Kidney tubule cell (primary cell): ENCODE measurements around the gene BLNK.
"Not testable (repeated sequence)": the region's sequence is repeated elsewhere in the genome, so short reads cannot be mapped to it uniquely, and the experiment has no call there.

Experiments used
- DNase-seq: peaks from one replicate; pipeline ENCODE4 v3.0.0-alpha.2; 2018; ENCODE audit warnings: low spot score

Gene BLNK

DNA sequence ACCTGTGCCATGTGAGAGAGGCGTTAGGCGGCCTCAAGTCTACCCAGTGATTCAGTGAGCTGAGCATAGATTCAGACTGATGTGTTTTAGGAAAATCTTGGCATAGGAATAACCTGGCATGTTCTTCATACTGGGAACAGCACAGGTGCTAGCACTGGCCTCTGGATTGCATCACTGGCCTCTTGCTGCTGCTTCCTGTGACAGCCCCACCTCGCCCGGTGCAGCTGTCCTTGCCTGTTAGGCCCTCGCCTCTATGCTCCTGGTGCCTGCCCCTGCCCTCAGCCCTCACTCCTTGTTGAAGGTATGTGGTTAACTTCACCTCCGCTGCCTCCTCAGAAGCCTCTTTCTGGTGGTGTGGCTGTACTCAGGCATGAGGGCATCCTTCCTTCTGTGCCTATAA, 46.2 kb downstream of the BLNK start:
- no peak for DNase-seq

DNA sequence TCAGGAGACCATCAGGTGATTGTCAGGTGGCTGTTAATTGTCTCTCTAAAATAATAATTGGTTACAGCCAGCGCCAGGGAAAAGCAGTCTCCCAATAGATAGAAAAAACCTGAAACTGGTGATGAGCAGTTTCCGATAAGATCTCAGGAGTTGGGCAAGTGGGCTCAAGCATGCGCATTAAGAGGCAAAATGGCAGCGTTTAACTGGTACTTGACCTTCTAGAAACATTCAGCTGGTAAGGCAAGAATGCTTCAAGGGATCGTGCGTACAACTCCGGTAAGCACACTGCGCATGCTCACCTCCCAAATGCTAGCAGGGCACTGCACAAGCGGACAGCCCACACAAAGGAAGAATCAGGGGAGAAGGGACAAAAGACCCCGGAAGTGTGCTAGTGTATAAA, 48.5 kb downstream of the BLNK start:
- DNase-seq, result no peak

DNA sequence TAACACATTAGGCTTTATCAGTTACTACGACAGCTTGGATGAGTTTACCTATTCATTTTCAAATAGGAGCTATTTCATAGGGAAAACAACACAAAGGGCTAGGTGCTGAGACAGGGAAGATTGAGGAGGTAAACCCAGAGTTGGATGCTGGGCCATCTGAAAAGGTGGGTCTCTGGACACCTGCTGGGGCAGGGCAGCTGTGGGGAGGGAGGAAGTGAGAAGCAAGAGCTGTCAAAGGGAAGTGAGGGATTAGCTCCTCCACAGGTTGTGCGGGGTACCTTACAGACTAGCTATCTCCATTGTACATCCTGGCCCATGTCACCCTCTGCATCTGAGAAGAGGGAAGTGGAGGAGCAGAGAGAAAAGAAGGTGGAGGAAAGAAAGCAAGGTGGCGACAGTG, 48.9 kb downstream of the BLNK start:
- no peak for DNase-seq

DNA sequence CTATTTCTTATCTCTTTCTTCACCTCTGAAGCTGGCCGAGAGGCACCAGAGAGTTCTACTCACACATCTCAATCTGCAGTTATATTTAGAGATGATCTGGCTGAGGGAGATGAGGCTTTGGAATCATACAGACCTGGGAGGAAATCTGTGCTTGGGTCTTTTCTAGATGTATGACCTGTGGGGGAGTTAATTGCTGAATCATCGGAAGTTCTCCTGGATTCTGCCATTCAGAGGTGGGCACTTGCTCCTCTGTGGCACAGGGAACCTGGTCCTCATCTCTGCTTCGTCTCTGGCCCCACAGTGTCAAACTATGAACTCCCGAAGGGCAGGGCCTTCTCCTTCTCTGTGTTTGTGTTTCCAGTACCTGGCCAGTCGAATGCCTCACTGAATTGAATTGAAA, 52.5 kb downstream of the BLNK start:
- no peak for DNase-seq

DNA sequence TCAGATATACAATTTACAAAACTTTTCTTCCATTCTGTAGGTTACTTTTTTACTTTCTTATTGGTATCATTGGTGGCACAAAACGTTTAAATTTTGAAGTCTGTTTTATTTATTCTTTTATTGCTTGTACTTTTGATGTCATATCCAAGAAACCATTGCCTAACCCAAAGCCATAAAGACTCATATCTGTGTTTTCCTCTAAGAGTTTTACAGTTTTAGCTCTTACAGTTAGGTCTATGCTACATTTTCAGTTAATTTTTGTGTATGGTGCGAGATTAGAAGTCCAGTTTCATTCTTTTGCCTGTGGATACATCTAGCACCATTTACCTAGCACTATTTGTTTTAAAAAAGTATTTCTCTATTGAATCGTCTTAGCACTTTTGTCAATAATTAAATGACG, 53.7 kb downstream of the BLNK start:
- DNase-seq, result no peak

DNA sequence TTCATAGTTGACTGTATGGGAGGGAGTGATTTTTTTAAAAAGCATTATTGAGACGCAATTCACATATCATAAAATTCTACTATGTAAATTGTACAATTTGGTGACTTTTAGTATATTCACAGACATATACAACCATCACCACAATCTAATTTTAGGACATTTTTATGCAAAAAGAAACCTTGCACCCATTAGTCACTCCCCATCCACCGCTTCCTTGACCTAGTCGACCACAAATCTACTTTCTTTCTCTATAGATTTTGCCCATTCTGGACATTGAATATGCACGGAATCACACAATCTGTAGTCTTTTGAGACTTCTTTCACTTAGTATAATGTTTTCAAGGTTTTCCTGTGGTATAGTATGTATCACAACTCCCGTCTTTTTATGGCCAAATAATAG, 54.6 kb downstream of the BLNK start:
- no peak for DNase-seq

DNA sequence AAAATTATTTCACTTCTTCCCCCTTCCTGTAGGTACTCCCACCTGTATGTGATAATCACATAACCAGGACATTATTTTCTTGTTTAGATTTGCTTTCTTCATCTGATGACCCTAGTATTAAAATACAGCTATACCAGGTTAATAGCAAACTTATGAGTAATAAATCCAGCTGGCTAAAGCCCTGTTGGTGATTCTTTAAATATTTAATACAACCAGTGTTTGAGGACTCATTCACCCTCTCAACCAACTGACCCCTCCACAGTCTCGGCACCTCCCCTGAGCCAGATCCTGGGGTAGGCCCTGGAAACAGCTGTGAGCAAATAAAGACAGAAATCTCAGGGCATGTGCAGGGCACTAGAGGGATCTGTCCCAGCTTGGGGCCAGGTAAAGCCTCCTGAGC, 58.5 kb downstream of the BLNK start:
- peak; percentile 59 for DNase-seq

DNA sequence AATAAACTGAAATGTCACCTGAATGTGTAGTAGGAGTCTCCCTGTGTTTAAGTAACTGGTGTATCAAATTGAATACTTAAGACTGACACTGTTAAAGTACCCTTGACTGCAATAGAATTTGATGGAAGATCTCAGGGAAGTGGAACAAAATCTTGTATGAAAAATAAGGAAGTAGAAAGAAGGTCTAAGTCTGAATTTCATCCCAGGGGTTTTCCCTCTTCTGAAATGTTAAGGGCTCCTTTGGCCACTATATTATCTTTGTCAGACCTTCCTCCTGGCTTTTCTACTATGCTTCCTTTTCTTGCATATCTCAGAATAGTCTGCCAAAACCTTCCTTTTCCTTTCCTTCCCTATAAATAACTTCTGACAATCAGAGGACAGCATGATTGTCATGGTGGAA, 59.6 kb downstream of the BLNK start:
- DNase-seq, result no peak

DNA sequence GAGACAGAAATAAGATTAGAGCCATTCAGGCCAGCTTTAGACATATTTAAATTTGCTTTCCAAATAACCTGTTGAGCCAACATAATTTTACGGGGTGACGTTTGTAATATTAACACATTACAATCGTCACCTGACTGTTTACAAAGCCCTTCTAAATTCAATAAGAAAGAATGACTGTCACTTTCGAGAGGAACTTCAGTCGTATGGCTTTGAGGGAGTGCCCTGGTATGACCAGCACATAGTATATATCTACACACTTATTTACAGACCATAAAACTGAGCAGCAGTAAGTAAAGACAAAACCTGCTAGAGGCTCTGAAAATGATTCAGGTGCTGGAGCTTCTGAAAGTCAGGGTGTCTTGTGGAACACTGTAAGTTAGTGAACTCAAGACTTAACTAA, 62.4 kb downstream of the BLNK start:
- DNase-seq, result no peak

DNA sequence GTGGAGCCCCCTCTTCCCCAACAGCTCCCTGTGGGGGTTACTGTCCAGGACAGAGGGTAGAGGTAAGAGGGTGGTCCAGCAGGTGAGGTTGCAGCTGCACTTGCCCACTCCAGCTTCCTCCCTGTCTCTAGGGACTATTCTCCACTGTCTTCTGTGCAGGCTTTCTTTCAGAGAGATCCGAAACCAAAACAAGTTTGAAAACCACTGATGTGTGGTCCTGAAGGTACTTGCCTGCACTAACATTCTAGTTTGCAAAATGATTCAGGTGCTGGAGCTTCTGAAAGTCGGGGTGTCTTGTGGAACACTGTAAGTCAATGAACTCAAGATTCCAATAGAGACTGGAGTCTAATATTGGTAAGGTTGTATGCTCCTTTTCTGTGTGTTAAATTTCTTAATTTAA, 63.1 kb downstream of the BLNK start:
- DNase-seq, result no peak

DNA sequence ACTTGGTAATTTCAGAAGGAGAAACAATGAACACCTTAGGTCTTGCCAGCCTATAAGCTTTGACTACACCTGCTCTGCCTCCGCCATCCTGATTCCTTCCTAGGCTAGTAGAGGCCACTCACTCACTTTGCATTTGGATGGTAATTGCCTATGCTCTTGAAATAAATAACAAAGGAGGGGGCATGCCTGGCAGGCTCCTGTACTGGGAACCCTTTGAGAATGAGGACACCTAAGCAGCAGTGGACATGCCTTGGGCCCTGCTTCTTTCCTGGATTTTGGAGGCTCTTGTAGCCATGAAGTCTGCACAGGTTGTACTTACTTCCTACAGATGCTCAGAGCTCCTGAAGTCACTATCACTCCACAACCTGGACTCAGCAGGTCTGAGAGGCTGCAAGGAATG, 65.8 kb downstream of the BLNK start:
- no peak for DNase-seq

DNA sequence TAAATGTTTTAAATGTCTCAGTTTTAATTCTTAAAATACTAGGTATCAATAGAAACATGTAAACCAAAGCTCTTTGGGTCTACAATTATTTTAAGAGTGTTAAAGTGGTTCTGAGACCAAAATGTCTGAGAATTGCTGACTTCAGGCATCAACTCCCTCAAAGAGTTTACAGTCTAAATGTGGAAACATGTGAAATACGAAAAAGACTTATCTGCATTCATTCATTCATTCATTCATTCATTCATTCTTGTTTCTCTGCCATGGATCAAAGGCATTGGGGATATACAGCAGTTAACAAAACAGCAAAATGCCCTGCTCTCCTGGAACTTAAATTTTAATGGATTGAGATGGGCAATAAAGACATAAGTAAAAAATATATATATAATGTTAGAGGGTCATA, 69.8 kb downstream of the BLNK start:
- DNase-seq, result no peak

DNA sequence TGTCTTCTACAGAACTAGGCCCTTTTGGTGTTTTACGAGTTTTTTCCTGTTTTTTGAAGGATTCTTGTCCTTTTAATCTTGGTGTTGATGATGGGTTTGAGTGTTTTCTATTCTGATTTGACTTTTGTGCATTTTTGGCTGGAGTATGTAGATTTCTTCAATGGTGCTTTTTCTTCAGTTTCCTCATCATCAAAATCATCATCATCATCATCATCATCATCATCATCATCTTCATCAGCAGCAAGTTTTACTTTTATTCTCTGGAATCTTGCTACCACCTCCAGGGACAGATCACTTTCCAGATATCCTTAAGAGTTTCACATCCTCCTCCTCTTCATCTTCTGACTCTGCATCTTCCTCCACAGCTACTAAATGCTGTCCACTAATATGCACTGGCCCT, 81.9 kb downstream of the BLNK start:
- not testable (repeated sequence) for DNase-seq

DNA sequence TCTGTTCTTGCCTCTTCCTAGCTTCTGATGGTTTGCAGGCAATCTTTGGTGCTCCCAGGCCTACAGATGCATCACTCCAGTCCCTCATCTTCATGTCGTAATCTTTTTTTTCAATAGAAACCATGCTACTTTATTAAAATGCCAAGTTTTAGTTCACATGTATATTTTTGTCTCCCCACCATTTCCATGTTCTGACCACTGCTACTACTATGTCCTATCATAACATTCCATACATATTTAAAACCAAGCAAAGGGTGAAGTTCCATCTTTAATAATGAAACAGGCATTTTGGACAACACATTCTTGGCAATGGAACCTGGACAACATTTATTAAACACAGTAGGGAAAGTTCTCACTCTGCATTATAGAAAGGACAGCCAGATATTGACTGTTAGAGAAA, 82.5 kb downstream of the BLNK start:
- DNase-seq, result no peak

DNA sequence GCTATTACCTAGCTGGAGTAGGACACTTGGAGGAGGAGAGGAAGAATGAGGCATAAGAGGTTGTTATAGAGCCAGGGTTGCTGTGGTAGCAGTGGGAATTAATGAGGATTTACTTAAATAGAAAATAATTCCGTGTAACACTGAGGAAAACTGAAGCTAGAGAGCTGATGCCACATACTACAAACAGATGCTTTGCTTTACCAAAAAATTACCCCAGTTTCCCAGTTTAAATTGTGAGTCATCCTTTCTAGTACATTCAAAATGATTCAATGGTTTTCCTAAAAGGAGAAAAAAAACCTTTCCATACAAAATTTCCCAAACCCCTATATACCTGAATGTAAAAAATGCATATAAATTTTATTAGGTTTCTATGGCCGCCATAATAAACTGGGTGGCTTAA, 82.9 kb downstream of the BLNK start:
- no peak for DNase-seq

DNA sequence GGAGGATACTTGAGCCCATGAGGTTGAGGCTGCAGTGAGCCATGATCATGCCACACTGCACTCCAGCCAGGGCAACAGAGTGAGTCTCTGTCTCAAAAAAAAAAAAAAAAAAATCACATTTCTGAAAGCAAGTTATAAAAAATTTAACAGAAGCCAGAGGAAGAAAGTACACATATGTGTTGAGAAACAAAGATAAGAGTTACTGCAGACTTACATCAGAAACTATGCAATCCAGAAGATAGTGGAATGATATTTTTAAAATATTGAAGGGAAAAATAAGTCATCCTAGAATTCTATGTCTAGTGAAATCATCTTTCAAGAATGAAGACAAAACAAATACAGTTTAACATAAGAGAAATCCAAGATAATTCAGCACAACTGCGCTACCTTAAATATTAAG, 94.4 kb downstream of the BLNK start:
- no peak for DNase-seq

DNA sequence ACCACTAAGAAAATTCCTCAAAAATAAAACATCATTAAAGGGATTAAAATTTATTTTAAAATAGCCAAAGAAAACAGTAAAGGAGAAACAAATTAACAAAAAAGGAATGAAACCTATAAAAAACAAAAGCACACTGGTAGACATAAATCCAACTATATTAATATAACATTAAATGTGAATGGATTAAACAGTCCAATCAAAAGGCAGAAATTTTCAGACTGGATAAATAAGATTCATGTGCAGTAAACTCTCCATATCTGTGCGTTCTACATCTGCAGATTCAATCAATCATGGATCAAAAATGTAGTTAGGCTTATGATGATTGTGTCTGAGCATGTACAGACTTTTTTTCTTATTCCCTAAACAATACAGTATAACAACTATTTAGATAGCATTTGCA, 98.7 kb downstream of the BLNK start:
- no peak for DNase-seq

DNA sequence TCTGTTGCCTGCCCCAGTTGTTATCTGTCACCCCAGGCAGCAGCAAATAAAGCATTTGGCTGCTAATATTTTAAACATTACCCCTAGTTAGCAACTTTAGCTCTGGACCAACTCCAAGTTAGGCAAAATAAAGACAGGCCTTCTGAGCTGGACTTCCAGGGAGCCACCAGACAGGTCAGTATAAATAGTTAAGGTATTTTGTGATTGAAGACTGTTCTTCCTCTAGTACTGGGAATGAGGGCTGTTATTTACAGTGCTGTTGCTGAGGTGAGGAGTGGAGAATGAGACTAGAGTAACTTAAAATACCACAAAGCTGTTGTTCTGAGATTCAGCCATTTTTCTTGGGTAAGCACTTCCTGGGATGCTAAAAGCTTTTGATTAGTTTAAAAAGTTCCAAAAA, 101.1 kb downstream of the BLNK start:
- no peak for DNase-seq

DNA sequence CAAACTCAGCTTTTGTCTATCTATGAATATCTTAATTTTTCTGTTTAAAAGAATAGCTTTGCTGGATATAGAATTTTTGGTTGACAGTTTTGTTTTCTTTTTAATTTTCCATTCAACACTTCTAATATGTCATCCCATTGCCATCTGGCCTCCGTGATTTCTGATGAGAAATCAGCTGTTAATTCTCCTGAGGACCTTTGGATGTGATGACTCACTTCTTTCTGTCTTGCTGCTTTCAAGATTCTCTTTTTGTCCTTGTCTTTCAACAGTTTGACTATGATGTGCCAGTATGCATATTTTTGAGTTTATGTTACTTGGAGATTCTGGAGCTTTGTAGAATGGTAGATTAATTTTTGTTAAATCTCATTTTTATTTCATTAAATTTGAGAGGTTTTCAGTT, 102.8 kb downstream of the BLNK start:
- DNase-seq, result no peak

DNA sequence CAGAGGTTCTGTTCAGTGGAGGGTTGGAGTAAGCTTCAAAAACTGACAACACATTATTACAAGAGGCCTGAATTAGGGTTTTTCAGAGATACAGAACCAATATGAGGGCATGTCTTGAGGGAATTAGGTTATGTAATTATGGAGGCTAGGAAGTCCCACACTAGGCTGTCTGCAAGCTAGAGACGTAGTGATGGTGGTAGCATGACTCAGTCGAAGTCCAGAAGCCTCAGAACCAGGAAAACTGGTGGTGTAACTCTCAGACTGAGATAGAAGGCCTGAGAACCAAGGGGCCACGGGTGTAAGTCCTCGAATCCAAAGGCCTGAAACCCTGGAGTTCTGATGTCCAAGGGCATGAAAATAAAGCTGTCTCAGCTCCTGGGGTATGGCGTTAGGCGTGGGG, 105.6 kb downstream of the BLNK start:
- no peak for DNase-seq

DNA sequence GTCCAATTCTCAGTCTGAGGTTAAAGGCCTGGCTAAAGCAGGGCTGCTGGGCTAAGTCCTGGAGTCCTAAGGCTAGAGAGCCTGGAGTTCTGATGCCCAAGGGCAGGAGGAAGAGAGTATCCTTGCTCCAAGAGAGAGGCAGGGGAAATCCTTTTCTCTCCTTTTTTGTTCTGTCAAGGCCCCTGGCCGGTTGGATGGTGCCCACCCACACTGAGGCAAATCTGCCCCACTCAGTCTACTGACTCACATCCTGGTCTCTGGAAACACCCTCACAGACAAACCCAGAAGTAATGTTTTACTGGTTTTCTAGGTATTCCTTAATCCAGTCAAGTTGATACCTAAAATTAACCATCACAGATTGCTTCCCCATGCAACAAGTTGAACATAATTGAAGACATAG, 118.3 kb downstream of the BLNK start:
- DNase-seq, result peak; percentile 9

DNA sequence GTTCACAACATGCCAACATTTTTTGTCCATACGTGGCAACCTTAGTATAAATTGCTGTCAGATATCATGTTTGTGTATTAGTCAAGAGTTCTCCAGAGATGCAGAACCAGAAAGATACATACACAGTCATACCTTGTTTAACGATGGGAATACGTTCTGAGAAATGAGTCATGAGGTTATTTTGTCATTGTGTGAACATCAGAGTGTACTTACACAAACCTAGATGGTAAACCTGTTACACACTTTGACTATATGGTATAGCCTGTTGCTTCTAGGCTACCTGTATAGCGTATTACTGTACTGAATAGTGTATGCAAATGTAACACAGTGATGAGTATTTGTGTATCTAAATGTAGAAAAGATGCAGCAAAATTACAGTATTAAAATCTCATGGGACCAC, 118.9 kb downstream of the BLNK start:
- no peak for DNase-seq
